Stimulated activated CD4-positive, alpha-beta T cell treated with anti-CD3 and anti-CD28 coated beads, Interleukin-1b, Interleukin-23, amount 100 ng/mL, for 24 hours (primary cell): ENCODE data around the gene PRRT3.
"Not testable (repeated sequence)": the region's sequence is repeated elsewhere in the genome, so short reads cannot be mapped to it uniquely, and the experiment has no call there.

Experiments
- DNase-seq, 4 experiments: peaks; one replicate each; pipeline ENCODE4 v3.0.0-alpha.2; 2020; ENCODE audit warnings: low read depth in 4 of 4, low spot score in 1 of 4

PRRT3 gene

GRCh38 chr3:9899289-9899791 lies 52.9 kb downstream of the PRRT3 start:
- DNase-seq: no peak

GRCh38 chr3:9898467-9899241 lies 53.6 kb downstream of the PRRT3 start:
- no peak for DNase-seq

- DNase-seq: no peak
These were observed 54.5 kb downstream of the PRRT3 start for GRCh38 chr3:9897408-9898372.

GRCh38 chr3:9896755-9897407 lies 55.3 kb downstream of the PRRT3 start:
- not testable (repeated sequence) for DNase-seq

DNA sequence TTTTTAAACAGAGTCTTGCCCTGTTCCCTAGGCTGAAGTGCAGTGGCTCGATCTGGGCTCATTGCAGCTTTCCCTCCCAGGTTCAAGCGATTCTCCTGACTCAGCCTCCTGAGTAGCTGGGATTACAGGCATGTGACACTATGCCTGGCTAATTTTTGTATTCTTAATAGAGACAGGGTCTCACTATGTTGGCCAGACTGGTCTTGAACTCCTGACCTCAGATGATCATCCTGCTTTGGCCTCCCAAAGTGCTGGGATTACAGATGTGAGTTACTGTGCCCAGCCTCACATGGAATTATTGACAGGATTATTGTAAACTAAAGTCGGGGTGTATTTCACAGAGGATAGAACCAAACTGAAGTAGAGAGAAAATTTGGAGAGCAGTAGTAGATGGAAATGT lies 56.5 kb downstream of the PRRT3 start:
- not testable (repeated sequence) for DNase-seq
